GM10847 (cell line): ENCODE results near the gene TSPAN5.

Source experiments
- POLR2A ChIP-seq: IDR thresholded peaks from 2 replicates; pipeline ENCODE4 v1.6.1; 2011; ENCODE audit not compliant: insufficient read length; ENCODE audit errors: extremely low read depth

TSPAN5 gene

GRCh38 chr4:98446499-98447375 is 211.7 kb downstream of the TSPAN5 start:
- TF ChIP-seq POLR2A = no peak

- no peak for TF ChIP-seq POLR2A
Observed at GRCh38 chr4:98444371-98444770, 214.0 kb downstream of the TSPAN5 start.

- no peak for TF ChIP-seq POLR2A
Observed at GRCh38 chr4:98434816-98435215, 223.6 kb downstream of the TSPAN5 start.

- no peak for TF ChIP-seq POLR2A
Observed at GRCh38 chr4:98433691-98434090, 224.7 kb downstream of the TSPAN5 start.

- no peak for TF ChIP-seq POLR2A
Observed at GRCh38 chr4:98430708-98431403, 227.6 kb downstream of the TSPAN5 start.

- TF ChIP-seq POLR2A = no peak
Observed at GRCh38 chr4:98423009-98423408, 235.4 kb downstream of the TSPAN5 start.

GRCh38 chr4:98421111-98421510 is 237.3 kb downstream of the TSPAN5 start:
- TF ChIP-seq POLR2A = no peak
